ENCODE measurements around the gene KIF6. TPM values are rescaled to one million over a fixed set of nuclear protein-coding genes. Genes with fewer than 3 reads are reported as not detected.

KIF6 gene
- total and polyA plus RNA-seq, 4 donors, result 1.1 to 7.8 (median 4.5) TPM

- Histone ChIP-seq H3K9me3 (ENCODE audit: control insufficient read depth in 4 of 4, insufficient read depth in 3 of 4, low read length in 3 of 4) (no peaks in the 10 kb centered on the region), H3K27ac (ENCODE audit: low read depth in 1 of 2, low read length in 1 of 2) (no peak overlapping the region), H3K9ac (ENCODE audit: insufficient read depth in 1 of 2, low read length in 2 of 2) (no peak overlapping the region), H3K27me3 (ENCODE audit: control insufficient read depth in 3 of 3, insufficient read depth in 3 of 3, low read length in 2 of 3) (no peaks in the 10 kb centered on the region), H3K4me3 (no peak overlapping the region), H3K4me1 (ENCODE audit: control insufficient read depth in 5 of 5, insufficient read depth in 5 of 5, low read length in 5 of 5) (peaks cover 0 to 5% (median 0%) of the 10 kb centered on the region in 5 donors), H3K36me3 (ENCODE audit: control insufficient read depth in 4 of 4, insufficient read depth in 4 of 4, low read length in 4 of 4) (no peaks in the 10 kb centered on the region)
- ATAC-seq (ENCODE audit: insufficient read depth, low FRiP score) (no peak), DNase-seq (no peak)
- WGBS, 2 donors, result 92% methylated on average over 3 of the region's 3 CpGs
- TF ChIP-seq CTCF (IDR thresholded peaks at IDR 0.05; ENCODE audit: control extremely low read depth, extremely low read depth), result no peak
Observed at GRCh38 chr6:39415482-39415881, 309.7 kb downstream of the KIF6 start.

GRCh38 chr6:39411465-39411864, 313.7 kb downstream of the KIF6 start:
- no peaks in the 10 kb centered on the region for H3K36me3 ChIP-seq (ENCODE audit: control insufficient read depth in 4 of 4, insufficient read depth in 4 of 4, low read length in 4 of 4)
- H3K27me3 ChIP-seq (ENCODE audit: control insufficient read depth in 3 of 3, insufficient read depth in 3 of 3, low read length in 2 of 3), result no peaks in the 10 kb centered on the region
- TF ChIP-seq CTCF (IDR thresholded peaks at IDR 0.05; ENCODE audit: control extremely low read depth, extremely low read depth), result no peak
- ATAC-seq (ENCODE audit: insufficient read depth, low FRiP score) (no peak), DNase-seq (no peak)
- H3K4me1 ChIP-seq (ENCODE audit: control insufficient read depth in 5 of 5, insufficient read depth in 5 of 5, low read length in 5 of 5), result no peaks in the 10 kb centered on the region
- no peak overlapping the region for H3K4me3 ChIP-seq
- no peak overlapping the region for H3K27ac ChIP-seq (ENCODE audit: low read depth in 1 of 2, low read length in 1 of 2)
- peaks cover 0 to 1% (median 0%) of the 10 kb centered on the region in 4 donors for H3K9me3 ChIP-seq (ENCODE audit: control insufficient read depth in 4 of 4, insufficient read depth in 3 of 4, low read length in 3 of 4)
- no peak overlapping the region for H3K9ac ChIP-seq (ENCODE audit: insufficient read depth in 1 of 2, low read length in 2 of 2)
- WGBS, 2 donors, result 100% methylated on average over 1 of the region's 1 CpG

- DNase-seq (no peak), ATAC-seq (ENCODE audit: insufficient read depth, low FRiP score) (no peak)
- Histone ChIP-seq H3K36me3 (ENCODE audit: control insufficient read depth in 4 of 4, insufficient read depth in 4 of 4, low read length in 4 of 4) (no peaks in the 10 kb centered on the region), H3K4me3 (no peak overlapping the region), H3K27ac (ENCODE audit: low read depth in 1 of 2, low read length in 1 of 2) (no peak overlapping the region), H3K9me3 (ENCODE audit: control insufficient read depth in 4 of 4, insufficient read depth in 3 of 4, low read length in 3 of 4) (peaks cover 0 to 1% (median 0%) of the 10 kb centered on the region in 4 donors), H3K27me3 (ENCODE audit: control insufficient read depth in 3 of 3, insufficient read depth in 3 of 3, low read length in 2 of 3) (no peaks in the 10 kb centered on the region), H3K4me1 (ENCODE audit: control insufficient read depth in 5 of 5, insufficient read depth in 5 of 5, low read length in 5 of 5) (no peaks in the 10 kb centered on the region), H3K9ac (ENCODE audit: insufficient read depth in 1 of 2, low read length in 2 of 2) (no peak overlapping the region)
- WGBS, 2 donors, result 95% methylated on average over 4 of the region's 4 CpGs
- no peak for TF ChIP-seq CTCF (IDR thresholded peaks at IDR 0.05; ENCODE audit: control extremely low read depth, extremely low read depth)
Observed at GRCh38 chr6:39411001-39411400, 314.2 kb downstream of the KIF6 start.

- Histone ChIP-seq H3K4me1 (ENCODE audit: control insufficient read depth in 5 of 5, insufficient read depth in 5 of 5, low read length in 5 of 5) (no peaks in the 10 kb centered on the region), H3K9me3 (ENCODE audit: control insufficient read depth in 4 of 4, insufficient read depth in 3 of 4, low read length in 3 of 4) (peaks cover 0 to 1% (median 0%) of the 10 kb centered on the region in 4 donors), H3K4me3 (no peak overlapping the region), H3K36me3 (ENCODE audit: control insufficient read depth in 4 of 4, insufficient read depth in 4 of 4, low read length in 4 of 4) (no peaks in the 10 kb centered on the region), H3K9ac (ENCODE audit: insufficient read depth in 1 of 2, low read length in 2 of 2) (no peak overlapping the region), H3K27me3 (ENCODE audit: control insufficient read depth in 3 of 3, insufficient read depth in 3 of 3, low read length in 2 of 3) (no peaks in the 10 kb centered on the region), H3K27ac (ENCODE audit: low read depth in 1 of 2, low read length in 1 of 2) (no peak overlapping the region)
- ATAC-seq (ENCODE audit: insufficient read depth, low FRiP score) (no peak), DNase-seq (no peak)
- no peak for TF ChIP-seq CTCF (IDR thresholded peaks at IDR 0.05; ENCODE audit: control extremely low read depth, extremely low read depth)
- 95 to 96% methylated on average over 3 of the region's 3 CpGs for WGBS, 2 donors
Observed at GRCh38 chr6:39409889-39410288, 315.3 kb downstream of the KIF6 start.

All from lung (tissue), 12 donors.